Neural cell (in vitro differentiated cells): ENCODE data around the gene TNFSF9. TPM values are rescaled to one million over a fixed set of nuclear protein-coding genes. Genes with fewer than 3 reads are reported as not detected.

Experiments
- H2AFZ ChIP-seq: fragments of 200-600, 300-800 bp; sonication (generic), shearing (Covaris generic); 2 replicates; pipeline ENCODE4 v1.6.0; 2014; ENCODE audit warnings: low read depth, mild to moderate bottlenecking, antibody characterized with exemption, low read length, moderate library complexity
- H3F3A ChIP-seq: fragments of 200-600 bp; shearing (Covaris generic); 2 replicates; pipeline ENCODE4 v1.6.1; 2016; ENCODE audit warnings: mild to moderate bottlenecking, moderate library complexity, mixed read lengths, antibody characterized with exemption, low read length; ENCODE audit not compliant: insufficient read depth, poor library complexity, severe bottlenecking
- H3K27ac ChIP-seq: fragments of 200-600, 300-800 bp; sonication (generic), shearing (Covaris generic); 2 replicates; pipeline ENCODE4 v1.5.1; 2014; ENCODE audit warnings: mild to moderate bottlenecking, low read length, moderate library complexity
- H3K27me3 ChIP-seq: fragments of 300-800, 200-600 bp; sonication (generic), shearing (Covaris generic); 2 replicates; pipeline ENCODE4 v1.6.0; 2014; ENCODE audit warnings: mild to moderate bottlenecking, low read depth, low read length, moderate library complexity; ENCODE audit not compliant: insufficient read depth
- H3K36me3 ChIP-seq: fragments of 300-800, 200-600 bp; sonication (generic), shearing (Covaris generic); 2 replicates; pipeline ENCODE4 v1.5.1; 2014; ENCODE audit warnings: mild to moderate bottlenecking, antibody characterized with exemption, low read length, moderate library complexity; ENCODE audit not compliant: insufficient read depth
- H3K4me2 ChIP-seq: fragments of 300-800, 200-600 bp; sonication (generic), shearing (Covaris generic); 2 replicates; pipeline ENCODE4 v1.6.0; 2014; ENCODE audit warnings: mild to moderate bottlenecking, low read length
- H3K4me3 ChIP-seq: fragments of 300-800, 200-600 bp; sonication (generic), shearing (Covaris generic); 2 replicates; pipeline ENCODE4 v1.5.1; 2014; ENCODE audit warnings: mild to moderate bottlenecking, low read length, moderate library complexity
- H3K79me2 ChIP-seq: fragments of 200-600 bp; shearing (Covaris generic); replicated peaks from 2 replicates; pipeline ENCODE4 v1.6.0; 2014; ENCODE audit warnings: mild to moderate bottlenecking, low read length, moderate library complexity; ENCODE audit not compliant: insufficient read depth
- H3K9ac ChIP-seq: fragments of 300-800, 200-600 bp; sonication (generic), shearing (Covaris generic); 2 replicates; pipeline ENCODE4 v1.6.1; 2016; ENCODE audit warnings: mild to moderate bottlenecking, low read length, mixed read lengths
- H3K9me2 ChIP-seq: fragments of 200-600 bp; shearing (Covaris generic); 2 replicates; pipeline ENCODE4 v1.6.1; 2016; ENCODE audit warnings: mild to moderate bottlenecking, low read length, mixed read lengths; ENCODE audit not compliant: insufficient read depth
- H3K9me3 ChIP-seq: fragments of 200-600, 300-800 bp; sonication (generic), shearing (Covaris generic); 2 replicates; pipeline ENCODE4 v1.6.1; 2016; ENCODE audit warnings: mild to moderate bottlenecking, mixed run types, low read length, moderate library complexity, mixed read lengths
- H4K20me1 ChIP-seq: fragments of 200-600 bp; shearing (Covaris generic); 2 replicates; pipeline ENCODE4 v1.6.1; 2016; ENCODE audit warnings: mild to moderate bottlenecking, mixed run types; ENCODE audit not compliant: insufficient read depth
- EP300 ChIP-seq: fragments of 450-650 bp; conservative IDR thresholded peaks from 2 replicates; pipeline ENCODE4 v1.6.1; 2014; ENCODE audit warnings: antibody characterized with exemption, mild to moderate bottlenecking, moderate library complexity; ENCODE audit not compliant: poor library complexity, severe bottlenecking
- EZH2 ChIP-seq: fragments of 200-600, 300-800 bp; shearing (Covaris generic), sonication (generic); IDR thresholded peaks from 2 replicates; pipeline ENCODE4 v1.6.1; 2014; ENCODE audit warnings: antibody characterized with exemption, low read length, borderline replicate concordance, mild to moderate bottlenecking; ENCODE audit not compliant: insufficient read depth, poor library complexity, severe bottlenecking
- MXI1 ChIP-seq: fragments of 450-650 bp; conservative IDR thresholded peaks from 2 replicates; pipeline ENCODE4 v1.6.1; 2014; ENCODE audit warnings: antibody characterized with exemption, mild to moderate bottlenecking; ENCODE audit not compliant: poor library complexity, severe bottlenecking
- POLR2AphosphoS5 ChIP-seq: IDR thresholded peaks from 2 replicates; pipeline ENCODE4 v1.6.1; 2012
- RAD21 ChIP-seq: fragments of 450-650 bp; conservative IDR thresholded peaks from 2 replicates; pipeline ENCODE4 v1.6.1; 2014; ENCODE audit warnings: antibody characterized with exemption, mild to moderate bottlenecking, moderate library complexity
- SMC3 ChIP-seq: fragments of 450-650 bp; conservative IDR thresholded peaks from 2 replicates; pipeline ENCODE4 v1.6.1; 2014; ENCODE audit warnings: antibody characterized with exemption, mild to moderate bottlenecking, moderate library complexity; ENCODE audit not compliant: poor library complexity
- TAF1 ChIP-seq: IDR thresholded peaks from 2 replicates; pipeline ENCODE4 v1.6.1; 2012; ENCODE audit warnings: low read depth
- polyA plus RNA-seq: library from polyadenylated mRNA; depleted of rRNA; stranded (reverse); fragments of >200 nt; gene quantifications from 2 replicates; pipeline ENCODE4 v1.2.3, GENCODE V29; 2014
- TF ChIP-seq, protein P1 (sequence below): fragments of 450-650 bp; IDR thresholded peaks from 2 replicates; pipeline ENCODE4 v1.5.1; 2014; ENCODE audit warnings: antibody characterized with exemption, mild to moderate bottlenecking, moderate library complexity; ENCODE audit not compliant: poor library complexity, severe bottlenecking
- TF ChIP-seq, protein P2 (sequence below): IDR thresholded peaks from 2 replicates; pipeline ENCODE4 v1.6.1; 2012; ENCODE audit warnings: borderline replicate concordance

Gene TNFSF9
- polyA plus RNA-seq, 1 donor from 2014 or later, result 1.3 TPM

DNA sequence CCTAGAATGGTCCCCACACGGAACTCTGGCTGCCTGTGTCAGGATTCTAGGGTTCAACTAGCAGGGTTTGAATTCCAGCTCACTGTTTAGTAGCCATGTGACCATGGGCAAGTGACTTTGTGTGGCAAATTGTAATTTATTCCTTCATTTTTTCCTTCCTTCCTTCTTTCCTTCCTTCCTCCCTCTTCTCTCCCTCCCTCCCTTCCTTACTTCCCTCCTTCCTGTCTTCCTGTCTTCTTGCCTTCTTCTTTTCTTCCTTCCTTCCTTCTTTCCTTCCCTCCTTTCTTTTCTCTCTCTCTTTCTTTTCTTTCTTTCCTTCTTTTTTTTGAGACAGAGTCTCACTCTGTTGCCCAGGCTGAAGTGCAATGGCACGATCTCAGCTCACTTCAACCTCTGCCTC lies 40.7 kb upstream of the TNFSF9 start:
- Histone ChIP-seq H3K9me2 (no peaks in the 10 kb centered on the region), H3K9ac (no peak overlapping the region), H2AFZ (no peak overlapping the region), H3K4me3 (no peak overlapping the region), H4K20me1 (no peaks in the 10 kb centered on the region), H3K4me2 (no peak overlapping the region), H3K79me2 (no peaks in the 10 kb centered on the region), H3K27me3 (no peaks in the 10 kb centered on the region), H3F3A (no peaks in the 10 kb centered on the region), H3K27ac (no peak overlapping the region), H3K9me3 (no peaks in the 10 kb centered on the region), H3K36me3 (no peaks in the 10 kb centered on the region)
- TF ChIP-seq, protein P1, sequence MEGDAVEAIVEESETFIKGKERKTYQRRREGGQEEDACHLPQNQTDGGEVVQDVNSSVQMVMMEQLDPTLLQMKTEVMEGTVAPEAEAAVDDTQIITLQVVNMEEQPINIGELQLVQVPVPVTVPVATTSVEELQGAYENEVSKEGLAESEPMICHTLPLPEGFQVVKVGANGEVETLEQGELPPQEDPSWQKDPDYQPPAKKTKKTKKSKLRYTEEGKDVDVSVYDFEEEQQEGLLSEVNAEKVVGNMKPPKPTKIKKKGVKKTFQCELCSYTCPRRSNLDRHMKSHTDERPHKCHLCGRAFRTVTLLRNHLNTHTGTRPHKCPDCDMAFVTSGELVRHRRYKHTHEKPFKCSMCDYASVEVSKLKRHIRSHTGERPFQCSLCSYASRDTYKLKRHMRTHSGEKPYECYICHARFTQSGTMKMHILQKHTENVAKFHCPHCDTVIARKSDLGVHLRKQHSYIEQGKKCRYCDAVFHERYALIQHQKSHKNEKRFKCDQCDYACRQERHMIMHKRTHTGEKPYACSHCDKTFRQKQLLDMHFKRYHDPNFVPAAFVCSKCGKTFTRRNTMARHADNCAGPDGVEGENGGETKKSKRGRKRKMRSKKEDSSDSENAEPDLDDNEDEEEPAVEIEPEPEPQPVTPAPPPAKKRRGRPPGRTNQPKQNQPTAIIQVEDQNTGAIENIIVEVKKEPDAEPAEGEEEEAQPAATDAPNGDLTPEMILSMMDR, result no peak
- TF ChIP-seq TAF1 (no peak), MXI1 (no peak), POLR2AphosphoS5 (no peak), EZH2 (no peak), SMC3 (no peak), EP300 (no peak), RAD21 (no peak)
- TF ChIP-seq, protein P2, sequence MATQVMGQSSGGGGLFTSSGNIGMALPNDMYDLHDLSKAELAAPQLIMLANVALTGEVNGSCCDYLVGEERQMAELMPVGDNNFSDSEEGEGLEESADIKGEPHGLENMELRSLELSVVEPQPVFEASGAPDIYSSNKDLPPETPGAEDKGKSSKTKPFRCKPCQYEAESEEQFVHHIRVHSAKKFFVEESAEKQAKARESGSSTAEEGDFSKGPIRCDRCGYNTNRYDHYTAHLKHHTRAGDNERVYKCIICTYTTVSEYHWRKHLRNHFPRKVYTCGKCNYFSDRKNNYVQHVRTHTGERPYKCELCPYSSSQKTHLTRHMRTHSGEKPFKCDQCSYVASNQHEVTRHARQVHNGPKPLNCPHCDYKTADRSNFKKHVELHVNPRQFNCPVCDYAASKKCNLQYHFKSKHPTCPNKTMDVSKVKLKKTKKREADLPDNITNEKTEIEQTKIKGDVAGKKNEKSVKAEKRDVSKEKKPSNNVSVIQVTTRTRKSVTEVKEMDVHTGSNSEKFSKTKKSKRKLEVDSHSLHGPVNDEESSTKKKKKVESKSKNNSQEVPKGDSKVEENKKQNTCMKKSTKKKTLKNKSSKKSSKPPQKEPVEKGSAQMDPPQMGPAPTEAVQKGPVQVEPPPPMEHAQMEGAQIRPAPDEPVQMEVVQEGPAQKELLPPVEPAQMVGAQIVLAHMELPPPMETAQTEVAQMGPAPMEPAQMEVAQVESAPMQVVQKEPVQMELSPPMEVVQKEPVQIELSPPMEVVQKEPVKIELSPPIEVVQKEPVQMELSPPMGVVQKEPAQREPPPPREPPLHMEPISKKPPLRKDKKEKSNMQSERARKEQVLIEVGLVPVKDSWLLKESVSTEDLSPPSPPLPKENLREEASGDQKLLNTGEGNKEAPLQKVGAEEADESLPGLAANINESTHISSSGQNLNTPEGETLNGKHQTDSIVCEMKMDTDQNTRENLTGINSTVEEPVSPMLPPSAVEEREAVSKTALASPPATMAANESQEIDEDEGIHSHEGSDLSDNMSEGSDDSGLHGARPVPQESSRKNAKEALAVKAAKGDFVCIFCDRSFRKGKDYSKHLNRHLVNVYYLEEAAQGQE, result no peak

DNA sequence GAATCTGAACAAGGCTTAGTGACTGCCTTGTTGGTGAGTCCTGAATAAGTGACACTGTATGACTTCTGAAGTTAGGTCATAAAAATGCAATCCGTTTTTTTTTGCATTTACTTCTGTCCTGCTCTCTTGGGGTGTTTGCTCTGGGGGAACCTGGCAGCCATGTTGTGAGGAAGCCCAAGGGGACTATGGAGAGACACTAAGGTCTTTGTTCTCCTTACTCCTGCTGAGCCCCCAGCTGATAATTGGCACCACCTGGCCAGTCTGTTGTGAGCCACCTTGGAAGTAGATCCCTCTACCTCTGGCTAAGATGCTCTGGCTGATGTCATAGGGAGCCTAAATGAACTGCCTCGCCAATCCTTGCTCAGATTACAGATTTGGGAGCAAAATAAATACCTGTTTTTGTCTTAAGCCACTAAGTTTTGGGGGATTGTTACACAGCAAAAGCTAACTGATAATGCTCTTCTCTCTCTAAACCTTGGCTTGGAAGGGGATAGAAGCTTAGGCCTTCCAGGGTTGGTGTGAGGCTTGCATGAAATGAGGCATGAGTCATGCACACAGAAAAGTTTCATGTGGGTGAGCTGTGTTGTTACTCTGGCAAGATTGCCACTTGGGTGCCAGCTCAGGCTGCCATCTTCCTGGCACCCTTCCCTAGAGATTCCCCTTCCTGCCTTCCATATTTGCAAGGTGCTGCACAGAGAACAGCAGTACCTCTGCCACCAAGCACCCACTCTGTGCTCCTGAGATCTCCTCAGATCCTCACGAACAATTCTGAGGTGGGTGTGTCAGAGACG lies 38.8 kb upstream of the TNFSF9 start:
- H2AFZ ChIP-seq, result no peak overlapping the region

More for the DNA sequence above, 38.8 kb upstream of the TNFSF9 start:
- H3K27me3 ChIP-seq, result no peaks in the 10 kb centered on the region
- H3K79me2 ChIP-seq, result no peaks in the 10 kb centered on the region
- TF ChIP-seq EP300, result no peak
- no peak for TF ChIP-seq EZH2
- TF ChIP-seq SMC3, result no peak
- no peak for TF ChIP-seq RAD21
- no peak for TF ChIP-seq POLR2AphosphoS5
- TF ChIP-seq, protein P1, result no peak
- TF ChIP-seq TAF1, result no peak
- TF ChIP-seq, protein P2, result no peak
- TF ChIP-seq MXI1, result no peak
- H3K4me2 ChIP-seq, result no peak overlapping the region
- no peak overlapping the region for H3K27ac ChIP-seq
- H3K9ac ChIP-seq, result no peak overlapping the region
- no peak overlapping the region for H3K4me3 ChIP-seq
- no peaks in the 10 kb centered on the region for H3K9me3 ChIP-seq
- no peaks in the 10 kb centered on the region for H3F3A ChIP-seq
- H3K9me2 ChIP-seq, result no peaks in the 10 kb centered on the region
- no peaks in the 10 kb centered on the region for H3K36me3 ChIP-seq
- no peaks in the 10 kb centered on the region for H4K20me1 ChIP-seq
